GM18867 (cell line): Measurements from ENCODE around the gene PNPO.

Source experiments
- ATAC-seq: cut with Tn5 transposase; IDR thresholded peaks from one replicate; pipeline ENCODE4 v1.9.1; 2021; ENCODE audit warnings: mild to moderate bottlenecking, moderate library complexity; ENCODE audit not compliant: unreplicated experiment

PNPO gene

GRCh38 chr17:47994724-47995123 is 53.4 kb downstream of the PNPO start:
- no peak for ATAC-seq

- ATAC-seq, result no peak
Measured at GRCh38 chr17:47995241-47995935, 54.0 kb downstream of the PNPO start.

GRCh38 chr17:47996201-47996600 is 54.8 kb downstream of the PNPO start:
- ATAC-seq, result no peak

- no peak for ATAC-seq
Measured at GRCh38 chr17:47997586-47997985, 56.2 kb downstream of the PNPO start.

- ATAC-seq, result no peak
Measured at GRCh38 chr17:47998044-47998443, 56.7 kb downstream of the PNPO start.
